ENCODE results near the gene SRMS.

The SRMS gene

GRCh38 chr20:63540417-63541186 is 6.9 kb downstream of the SRMS start:
- 0 out of 2 replicates have a peak, but pooled peaks have one; percentile 18 for TF ChIP-seq NFIC (IDR thresholded peaks at IDR 0.05)
- TF ChIP-seq EGR1 (IDR thresholded peaks at IDR 0.05) = no peak
- TF ChIP-seq, protein P1, sequence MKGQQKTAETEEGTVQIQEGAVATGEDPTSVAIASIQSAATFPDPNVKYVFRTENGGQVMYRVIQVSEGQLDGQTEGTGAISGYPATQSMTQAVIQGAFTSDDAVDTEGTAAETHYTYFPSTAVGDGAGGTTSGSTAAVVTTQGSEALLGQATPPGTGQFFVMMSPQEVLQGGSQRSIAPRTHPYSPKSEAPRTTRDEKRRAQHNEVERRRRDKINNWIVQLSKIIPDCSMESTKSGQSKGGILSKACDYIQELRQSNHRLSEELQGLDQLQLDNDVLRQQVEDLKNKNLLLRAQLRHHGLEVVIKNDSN (IDR thresholded peaks at IDR 0.05) = peak; percentile 93
- no peak for TF ChIP-seq TAF1 (IDR thresholded peaks at IDR 0.05; ENCODE audit: low read depth)
- no peak for TF ChIP-seq REST (IDR thresholded peaks at IDR 0.05; ENCODE audit: low read depth)
- TF ChIP-seq RAD21 (IDR thresholded peaks at IDR 0.05; ENCODE audit: low read depth) = no peak
- TF ChIP-seq, protein P2, sequence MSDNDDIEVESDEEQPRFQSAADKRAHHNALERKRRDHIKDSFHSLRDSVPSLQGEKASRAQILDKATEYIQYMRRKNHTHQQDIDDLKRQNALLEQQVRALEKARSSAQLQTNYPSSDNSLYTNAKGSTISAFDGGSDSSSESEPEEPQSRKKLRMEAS (IDR thresholded peaks at IDR 0.05) = peak; percentile 57
- 0 out of 2 replicates have a peak, but pooled peaks have one; percentile 33 for TF ChIP-seq ZBTB7A (IDR thresholded peaks at IDR 0.05; ENCODE audit: low read depth)

DNA sequence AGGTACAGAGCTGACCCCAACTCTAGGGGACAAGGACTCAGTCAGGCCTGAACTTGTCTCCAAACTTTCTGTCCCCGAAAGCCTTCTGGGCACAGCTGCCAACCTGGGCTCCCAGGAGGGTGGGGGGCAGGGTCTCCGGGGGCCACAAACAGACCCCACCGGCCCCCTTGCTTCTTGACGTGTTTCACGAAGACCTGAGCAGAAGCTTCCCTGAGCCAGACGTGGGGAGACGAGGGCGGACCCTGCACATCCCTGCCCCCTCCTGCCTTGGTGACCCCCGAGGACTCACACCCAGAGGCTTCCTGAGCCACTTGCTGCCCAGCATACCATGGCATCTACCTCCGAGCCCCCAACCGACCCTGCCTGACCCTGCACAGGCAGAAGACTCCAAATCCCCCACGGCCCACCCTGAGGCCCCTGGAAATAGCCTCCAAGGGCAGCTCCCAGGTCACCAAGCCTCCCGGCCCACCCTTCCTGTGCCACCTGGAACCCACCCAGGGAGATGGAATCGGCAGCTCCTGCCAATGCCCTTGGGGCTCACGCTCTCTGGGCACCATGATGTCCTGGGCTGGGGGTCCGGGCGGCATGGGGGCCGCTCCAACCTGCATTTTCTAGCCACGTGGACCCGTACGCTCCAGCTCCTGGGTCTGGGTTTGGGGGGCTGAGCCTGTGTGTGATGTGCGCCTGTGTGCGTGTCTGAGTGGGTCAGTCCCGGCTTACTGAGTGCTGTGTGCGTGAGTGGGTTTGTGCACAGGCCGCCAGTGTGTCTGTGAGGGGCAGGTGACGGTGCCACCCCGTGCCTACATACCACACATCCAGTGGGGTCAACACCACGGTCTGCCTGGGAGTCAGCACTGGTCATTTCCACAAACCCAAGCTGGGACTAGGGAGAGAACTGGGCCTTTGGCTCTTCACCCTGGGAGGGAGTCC is 7.8 kb downstream of the SRMS start:
- TF ChIP-seq YY1 (IDR thresholded peaks at IDR 0.05; ENCODE audit: low read depth) (no peak), TEAD4 (IDR thresholded peaks at IDR 0.05) (no peak), ZBTB7A (IDR thresholded peaks at IDR 0.05; ENCODE audit: low read depth) (no peak; the same call in 1 of the 2 replicates), TAF1 (IDR thresholded peaks at IDR 0.05; ENCODE audit: low read depth) (no peak), FOXM1 (IDR thresholded peaks at IDR 0.05; ENCODE audit: borderline replicate concordance, low read depth) (no peak), TCF12 (IDR thresholded peaks at IDR 0.05; ENCODE audit: low read depth) (no peak), NFIC (IDR thresholded peaks at IDR 0.05) (no peak), CEBPB (IDR thresholded peaks at IDR 0.05) (no peak), EGR1 (IDR thresholded peaks at IDR 0.05) (no peak), RAD21 (IDR thresholded peaks at IDR 0.05; ENCODE audit: low read depth) (no peak), EP300 (IDR thresholded peaks at IDR 0.05; ENCODE audit: borderline replicate concordance) (no peak), REST (IDR thresholded peaks at IDR 0.05; ENCODE audit: low read depth) (no peak), CREB1 (IDR thresholded peaks at IDR 0.05; ENCODE audit: low read depth) (no peak)
- TF ChIP-seq, protein P2 (IDR thresholded peaks at IDR 0.05) = no peak
- TF ChIP-seq, protein P1 (IDR thresholded peaks at IDR 0.05) = no peak

GRCh38 chr20:63539092-63539430 is 8.5 kb downstream of the SRMS start:
- TF ChIP-seq NFIC (IDR thresholded peaks at IDR 0.05) = no peak; the same call in 1 of the 2 replicates
- no peak for TF ChIP-seq TEAD4 (IDR thresholded peaks at IDR 0.05)
- TF ChIP-seq, protein P2 (IDR thresholded peaks at IDR 0.05) = no peak
- no peak for TF ChIP-seq EP300 (IDR thresholded peaks at IDR 0.05; ENCODE audit: borderline replicate concordance)
- no peak for TF ChIP-seq TAF1 (IDR thresholded peaks at IDR 0.05; ENCODE audit: low read depth)
- peak; percentile 58 for TF ChIP-seq TCF12 (IDR thresholded peaks at IDR 0.05; ENCODE audit: low read depth)
- TF ChIP-seq FOXM1 (IDR thresholded peaks at IDR 0.05; ENCODE audit: borderline replicate concordance, low read depth) = no peak
- TF ChIP-seq ZBTB7A (IDR thresholded peaks at IDR 0.05; ENCODE audit: low read depth) = peak; percentile 43; the same call in 1 of the 2 replicates

DNA sequence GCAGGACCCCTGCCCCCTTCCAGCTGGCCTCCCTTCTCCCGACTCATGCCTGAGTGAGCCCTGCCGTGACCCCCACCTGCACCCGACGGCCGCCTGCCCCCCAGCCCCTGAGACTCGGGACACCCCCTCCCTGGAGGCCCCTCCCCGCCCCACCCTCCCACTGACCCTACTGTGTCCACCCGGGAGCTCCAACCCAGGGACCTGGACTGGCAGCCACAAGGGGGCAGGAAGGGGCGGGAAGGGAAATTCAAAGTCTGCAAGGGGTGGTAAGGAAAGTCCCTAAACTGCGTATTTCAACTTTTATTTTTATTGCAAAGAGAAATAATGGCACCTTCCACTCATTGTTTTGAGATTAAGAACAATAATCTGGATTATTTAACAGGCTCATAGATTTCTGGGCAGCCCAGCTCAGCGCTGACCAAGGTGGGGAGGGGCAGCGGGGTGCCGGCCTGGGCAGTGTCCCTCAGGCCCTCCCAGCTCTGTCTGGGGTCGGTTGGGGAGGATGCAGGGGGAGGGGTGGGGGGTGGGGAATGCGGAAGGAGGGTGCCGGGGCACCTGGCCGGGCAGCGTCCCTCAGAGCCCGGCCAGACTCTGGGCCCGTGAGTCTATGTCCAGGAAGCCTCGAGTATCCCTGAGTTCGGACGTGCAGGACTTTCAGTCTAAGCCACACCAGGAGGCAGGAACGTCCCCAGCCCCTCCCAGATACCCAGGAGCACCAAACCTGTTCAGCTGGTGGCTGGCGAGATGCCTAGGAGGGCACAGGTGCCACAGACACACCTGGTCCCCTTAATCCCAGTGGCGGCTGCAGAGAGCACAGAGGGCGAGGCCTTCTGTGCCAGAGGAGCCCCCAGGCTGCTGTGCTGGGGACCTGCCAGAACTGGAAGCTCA is 9.1 kb downstream of the SRMS start:
- TF ChIP-seq FOXM1 (IDR thresholded peaks at IDR 0.05; ENCODE audit: borderline replicate concordance, low read depth) (no peak), REST (IDR thresholded peaks at IDR 0.05; ENCODE audit: low read depth) (no peak), RAD21 (IDR thresholded peaks at IDR 0.05; ENCODE audit: low read depth) (peak; percentile 16; the same call in 1 of the 2 replicates), TCF12 (IDR thresholded peaks at IDR 0.05; ENCODE audit: low read depth) (peak; percentile 95), EP300 (IDR thresholded peaks at IDR 0.05; ENCODE audit: borderline replicate concordance) (peak; percentile 71; the same call in 1 of the 2 replicates), NFIC (IDR thresholded peaks at IDR 0.05) (peak; percentile 87), CREB1 (IDR thresholded peaks at IDR 0.05; ENCODE audit: low read depth) (no peak), TEAD4 (IDR thresholded peaks at IDR 0.05) (peak; percentile 66), TAF1 (IDR thresholded peaks at IDR 0.05; ENCODE audit: low read depth) (no peak)
- TF ChIP-seq, protein P1 (IDR thresholded peaks at IDR 0.05) = no peak
- TF ChIP-seq, protein P2 (IDR thresholded peaks at IDR 0.05) = peak; percentile 64

Data from Ishikawa (cell line).